AG04450 (cell line): ENCODE data around the gene SKAP1. TPM values are rescaled to one million over a fixed set of nuclear protein-coding genes. Genes with fewer than 3 reads are reported as not detected.

ENCODE experiments used
- CTCF ChIA-PET: fragments of 300-600, 350-600 bp; formaldehyde crosslinking; extraction: SDS; loops from one replicate; lab custom pipeline; 2022; ENCODE audit warnings: antibody characterized with exemption, inconsistent platforms; lab: Charles Lee
- POLR2A ChIA-PET: fragments of 350-600 bp; formaldehyde crosslinking; extraction: SDS; loops from one replicate; lab custom pipeline; 2021; ENCODE audit warnings: antibody characterized with exemption, inconsistent platforms; lab: Yijun Ruan, JAX
- DNase-seq: peaks from one replicate; pipeline ENCODE4 v3.0.0-alpha.2; 2011; ENCODE audit warnings: low read depth, low spot score
- H3K27ac ChIP-seq: one replicate; pipeline ENCODE4 v1.5.1; 2012; ENCODE audit warnings: low read depth, low read length, control low read depth
- H3K27me3 ChIP-seq: one replicate; pipeline ENCODE4 v1.6.0; 2012; ENCODE audit warnings: low read length; ENCODE audit not compliant: control insufficient read depth, insufficient read depth
- H3K4me3 ChIP-seq: 2 replicates; pipeline ENCODE4 v1.5.1; 2011; ENCODE audit warnings: mild to moderate bottlenecking, low read depth, low read length, control low read depth
- H3K9me3 ChIP-seq: 2 replicates; pipeline ENCODE4 v1.5.1; 2012; ENCODE audit warnings: low read length; ENCODE audit not compliant: control insufficient read depth, insufficient read depth
- polyA plus RNA-seq: library from polyadenylated mRNA; depleted of rRNA; stranded (reverse); fragments of >200 nt; gene quantifications from 2 replicates; pipeline ENCODE4 v1.2.3, GENCODE V29; 2011
- TF ChIP-seq, protein P1 (sequence below): IDR thresholded peaks from 2 replicates; pipeline ENCODE4 v1.5.1; 2011; ENCODE audit warnings: low read depth, low read length, control low read depth, inconsistent platforms

Gene SKAP1
- polyA plus RNA-seq, 1 experiment = not detected

- Histone ChIP-seq H3K27me3 (peaks cover 47% of the 10 kb centered on the region), H3K9me3 (no peaks in the 10 kb centered on the region), H3K4me3 (no peak overlapping the region), H3K27ac (no peak overlapping the region)
- TF ChIP-seq, protein P1, sequence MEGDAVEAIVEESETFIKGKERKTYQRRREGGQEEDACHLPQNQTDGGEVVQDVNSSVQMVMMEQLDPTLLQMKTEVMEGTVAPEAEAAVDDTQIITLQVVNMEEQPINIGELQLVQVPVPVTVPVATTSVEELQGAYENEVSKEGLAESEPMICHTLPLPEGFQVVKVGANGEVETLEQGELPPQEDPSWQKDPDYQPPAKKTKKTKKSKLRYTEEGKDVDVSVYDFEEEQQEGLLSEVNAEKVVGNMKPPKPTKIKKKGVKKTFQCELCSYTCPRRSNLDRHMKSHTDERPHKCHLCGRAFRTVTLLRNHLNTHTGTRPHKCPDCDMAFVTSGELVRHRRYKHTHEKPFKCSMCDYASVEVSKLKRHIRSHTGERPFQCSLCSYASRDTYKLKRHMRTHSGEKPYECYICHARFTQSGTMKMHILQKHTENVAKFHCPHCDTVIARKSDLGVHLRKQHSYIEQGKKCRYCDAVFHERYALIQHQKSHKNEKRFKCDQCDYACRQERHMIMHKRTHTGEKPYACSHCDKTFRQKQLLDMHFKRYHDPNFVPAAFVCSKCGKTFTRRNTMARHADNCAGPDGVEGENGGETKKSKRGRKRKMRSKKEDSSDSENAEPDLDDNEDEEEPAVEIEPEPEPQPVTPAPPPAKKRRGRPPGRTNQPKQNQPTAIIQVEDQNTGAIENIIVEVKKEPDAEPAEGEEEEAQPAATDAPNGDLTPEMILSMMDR = no peak
- no peak for DNase-seq
- ChIA-PET POLR2A (no interaction called here), CTCF (no interaction called here)
Measured at GRCh38 chr17:48439875-48440505, 10.0 kb upstream of the SKAP1 start.

GRCh38 chr17:48439110-48439850, 9.3 kb upstream of the SKAP1 start:
- DNase-seq = no peak
- Histone ChIP-seq H3K27ac (no peak overlapping the region), H3K9me3 (no peaks in the 10 kb centered on the region), H3K27me3 (peaks cover 47% of the 10 kb centered on the region), H3K4me3 (no peak overlapping the region)
- ChIA-PET CTCF (interaction anchor here (1.0 kb wide), 1 partner anchor 18 kb away, joined by 3 read pairs; no protein-coding TSS in a partner anchor), POLR2A (no interaction called here)
- TF ChIP-seq, protein P1 = no peak

DNA sequence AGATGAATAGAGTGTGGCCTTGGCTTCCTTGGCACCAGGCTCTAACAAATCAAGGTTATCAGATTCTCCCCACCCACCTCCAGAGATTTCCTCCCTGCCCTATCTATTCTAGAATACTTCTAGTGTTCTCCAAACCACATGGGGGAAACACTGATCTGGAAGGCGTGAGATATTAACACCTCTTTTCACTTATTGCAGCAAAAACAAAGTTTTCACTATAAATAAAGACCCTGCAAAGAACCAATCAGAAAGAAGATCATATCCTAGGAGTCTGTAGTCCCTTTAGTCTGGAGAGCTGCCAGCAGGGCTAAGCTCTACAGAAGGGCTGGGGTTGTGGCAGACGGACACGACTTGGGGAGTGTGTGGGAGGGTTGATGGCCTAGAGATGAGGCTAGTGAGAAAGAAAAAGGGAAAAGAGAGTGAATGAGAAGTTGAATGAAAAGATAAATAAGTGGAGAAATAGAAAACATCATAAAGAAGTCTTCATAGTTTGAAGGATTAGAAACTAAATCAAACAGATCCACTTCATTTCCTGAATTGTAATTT, 8.6 kb upstream of the SKAP1 start:
- Histone ChIP-seq H3K27ac (no peak overlapping the region), H3K27me3 (peaks cover 53% of the 10 kb centered on the region), H3K4me3 (no peak overlapping the region), H3K9me3 (no peaks in the 10 kb centered on the region)
- TF ChIP-seq, protein P1 = no peak
- ChIA-PET CTCF (interaction anchor here (1.0 kb wide), 1 partner anchor 19 kb away, joined by 3 read pairs; no protein-coding TSS in a partner anchor), POLR2A (no interaction called here)
- DNase-seq = no peak

DNA sequence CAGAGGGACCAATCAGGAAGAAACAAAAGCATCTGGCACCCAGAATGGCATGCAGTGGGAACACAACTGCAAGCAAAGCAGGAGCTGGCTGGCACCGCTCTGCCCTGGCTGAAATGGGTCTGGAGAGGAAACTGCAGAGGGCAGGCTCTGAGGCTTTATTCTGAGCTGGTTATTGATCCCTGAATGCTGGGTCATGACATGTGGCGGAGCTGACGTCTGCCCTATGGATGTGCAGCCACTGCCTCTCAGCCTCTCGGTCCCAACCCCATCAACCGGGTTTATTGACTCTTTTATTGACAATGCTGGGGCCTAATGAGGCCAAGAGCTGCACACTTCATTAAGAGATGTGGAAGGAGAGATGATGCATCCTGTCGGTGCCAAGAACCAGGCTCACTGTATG, 3.9 kb upstream of the SKAP1 start:
- DNase-seq = no peak
- CTCF ChIA-PET = interaction anchor here (0.6 kb wide), 1 partner anchor 160 kb away, joined by 3 read pairs; no protein-coding TSS in a partner anchor
- TF ChIP-seq, protein P1 = no peak
- POLR2A ChIA-PET = no interaction called here
- H3K9me3 ChIP-seq = no peaks in the 10 kb centered on the region; the same call in 1 of the 2 replicates
- H3K27me3 ChIP-seq = peaks cover 70% of the 10 kb centered on the region
- no peak overlapping the region for H3K27ac ChIP-seq
- H3K4me3 ChIP-seq = no peak overlapping the region
